HG03342 (cell line): Measurements from ENCODE around the gene PDGFRA.
A peak's percentile ranks its signal among the peaks of the same experiment; 100 is the strongest.

Experiments
- ATAC-seq: cut with Tn5 transposase; IDR thresholded peaks from one replicate; pipeline ENCODE4 v1.9.1; 2021; ENCODE audit warnings: mild to moderate bottlenecking, moderate library complexity; ENCODE audit not compliant: unreplicated experiment

The PDGFRA gene

DNA sequence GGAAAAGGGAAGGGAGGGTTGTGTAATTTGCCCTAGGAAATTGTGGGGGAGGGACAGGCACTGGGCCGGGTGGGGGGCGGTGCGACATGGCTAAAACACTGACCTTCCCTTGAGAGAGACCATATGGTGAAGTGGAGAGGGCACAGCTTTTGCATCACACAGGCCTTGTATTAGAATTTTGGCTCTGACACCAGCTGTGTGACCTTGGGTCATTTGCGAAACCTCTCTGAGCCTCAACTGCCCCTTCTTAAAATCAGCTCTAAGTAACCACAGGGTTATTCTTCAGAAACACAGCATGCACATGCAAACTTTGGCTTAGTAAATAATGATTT, 25.8 kb downstream of the PDGFRA start:
- no peak for ATAC-seq

- no peak for ATAC-seq
These were observed 26.8 kb downstream of the PDGFRA start for GRCh38 chr4:54255881-54256280.

GRCh38 chr4:54256491-54257486, 27.7 kb downstream of the PDGFRA start:
- ATAC-seq: no peak

DNA sequence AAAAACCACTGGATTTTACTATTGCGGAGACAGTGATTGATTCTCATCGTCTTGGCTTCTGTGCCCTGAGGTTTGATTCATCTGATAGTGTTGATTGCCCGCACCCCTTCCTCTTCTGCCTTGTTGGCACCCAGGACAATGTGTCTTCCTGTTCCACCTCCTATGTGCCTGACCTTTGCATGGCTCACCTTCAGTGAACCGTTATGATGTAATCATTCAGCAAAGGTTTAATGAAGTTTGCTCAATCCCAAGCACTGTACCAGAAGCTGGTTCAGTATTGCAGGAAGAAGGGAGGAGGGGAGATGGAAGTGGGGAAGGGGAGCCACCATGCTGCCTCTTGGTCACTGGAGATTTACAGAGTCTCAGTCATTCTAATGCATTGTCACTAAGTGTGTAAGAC, 36.3 kb downstream of the PDGFRA start:
- no peak for ATAC-seq

DNA sequence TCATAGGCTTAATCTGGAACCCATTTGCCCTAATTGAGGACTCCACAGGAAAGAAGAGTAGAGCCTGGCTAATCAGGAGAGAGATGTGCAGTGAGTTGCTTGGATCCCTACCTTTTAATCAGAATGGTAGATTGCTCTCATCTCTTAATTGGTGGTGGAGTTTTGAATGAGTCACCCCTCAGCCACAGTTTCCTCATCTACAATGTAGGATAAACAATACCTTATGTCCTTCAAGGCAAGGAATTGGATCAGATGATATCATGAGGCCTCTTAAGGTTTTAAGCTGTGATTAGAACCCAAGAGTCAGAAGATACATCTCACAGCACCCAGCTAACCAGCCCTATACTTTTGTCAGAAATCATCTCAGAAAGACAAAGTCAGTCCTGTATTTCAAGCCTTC, 39.1 kb downstream of the PDGFRA start:
- ATAC-seq: no peak

GRCh38 chr4:54271464-54271863, 42.4 kb downstream of the PDGFRA start:
- ATAC-seq: no peak

- no peak for ATAC-seq
These were observed 43.0 kb downstream of the PDGFRA start for GRCh38 chr4:54272051-54272450.

- no peak for ATAC-seq
These were observed 45.2 kb downstream of the PDGFRA start for GRCh38 chr4:54274264-54274663.

DNA sequence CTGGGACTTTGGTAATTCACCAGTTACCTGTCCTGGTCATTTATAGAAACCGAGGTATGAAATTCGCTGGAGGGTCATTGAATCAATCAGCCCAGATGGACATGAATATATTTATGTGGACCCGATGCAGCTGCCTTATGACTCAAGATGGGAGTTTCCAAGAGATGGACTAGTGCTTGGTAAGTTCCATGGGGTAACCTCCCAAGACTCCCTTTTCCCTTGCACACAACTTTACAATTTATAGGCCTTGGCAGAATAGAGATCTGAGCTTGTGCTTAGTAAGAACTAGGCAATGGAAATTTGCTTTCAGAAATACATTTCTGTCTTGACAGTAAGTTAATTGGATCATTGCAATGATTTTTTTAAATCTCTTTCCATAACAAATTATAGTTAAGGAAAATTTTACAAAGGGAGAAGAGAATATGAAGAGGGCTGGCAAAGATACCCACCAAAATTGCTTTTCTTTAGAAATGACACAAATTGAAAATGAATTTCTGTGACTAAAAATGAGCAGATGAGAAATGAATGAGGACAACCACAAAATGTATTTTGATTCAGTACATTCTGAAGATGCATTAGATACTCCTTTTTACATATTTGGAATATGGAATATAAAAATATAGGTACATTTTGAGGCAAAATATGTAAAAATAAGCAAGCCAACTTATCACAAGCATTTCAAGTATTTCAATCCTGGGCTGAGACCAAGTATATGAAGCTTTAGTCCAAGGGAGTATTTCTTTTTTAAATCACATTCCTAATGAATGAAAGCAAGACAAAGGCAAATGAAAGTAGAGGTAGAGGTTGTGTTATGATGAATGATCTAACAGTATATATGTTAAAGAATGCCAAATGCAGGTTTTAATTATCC, 45.9 kb downstream of the PDGFRA start:
- ATAC-seq: no peak

GRCh38 chr4:54276641-54277430, 47.7 kb downstream of the PDGFRA start:
- peak; percentile 13 for ATAC-seq

DNA sequence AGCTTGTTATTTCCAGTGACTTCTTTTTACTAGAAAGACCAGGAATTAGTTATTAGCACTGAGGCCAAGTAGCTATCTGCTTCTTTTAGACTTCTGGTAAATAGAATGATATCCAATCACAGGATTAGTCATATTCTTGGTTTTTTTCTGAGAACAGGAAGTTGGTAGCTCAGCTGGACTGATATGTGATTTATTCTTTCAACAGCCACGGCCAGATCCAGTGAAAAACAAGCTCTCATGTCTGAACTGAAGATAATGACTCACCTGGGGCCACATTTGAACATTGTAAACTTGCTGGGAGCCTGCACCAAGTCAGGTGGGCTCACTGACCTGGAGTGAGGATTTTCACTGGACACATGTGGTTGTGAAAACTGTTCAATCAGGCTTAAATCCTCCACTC, 48.6 kb downstream of the PDGFRA start:
- ATAC-seq: peak; percentile 61

- ATAC-seq: no peak
These were observed 49.1 kb downstream of the PDGFRA start for GRCh38 chr4:54278216-54278615.

DNA sequence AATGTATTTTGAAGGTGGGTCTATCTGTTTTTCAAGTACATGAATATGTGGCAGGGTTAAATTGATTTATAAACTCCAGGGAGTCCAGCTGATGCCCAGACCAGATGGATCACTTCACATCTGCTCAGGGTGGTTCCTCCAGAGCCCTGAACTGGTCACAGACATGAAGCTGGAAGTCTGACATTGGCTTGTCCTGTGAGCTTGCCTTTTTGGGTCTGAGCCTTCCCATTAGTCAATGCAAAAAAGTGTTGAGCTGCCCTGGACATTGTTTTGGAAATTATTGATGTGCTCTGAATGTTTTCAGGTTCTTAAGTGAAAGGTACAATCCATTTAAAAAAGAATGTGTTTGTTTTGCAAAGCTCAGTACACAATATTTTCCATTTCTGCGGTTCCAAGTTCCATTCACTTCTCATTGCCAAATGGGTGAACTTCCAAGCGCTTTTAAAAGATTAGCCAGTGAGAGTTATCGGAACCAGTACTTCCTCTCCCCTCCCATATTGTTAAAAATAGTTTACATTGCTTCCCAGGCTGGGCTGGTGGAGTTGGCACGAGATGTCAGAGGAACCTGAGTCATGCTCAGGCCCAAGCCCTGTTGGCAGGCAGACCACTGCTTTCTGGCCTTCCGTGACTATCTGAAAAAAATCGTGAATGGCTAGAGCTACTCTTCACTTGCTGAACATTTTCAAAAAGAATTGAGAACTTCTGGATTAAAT, 52.1 kb downstream of the PDGFRA start:
- ATAC-seq: no peak

DNA sequence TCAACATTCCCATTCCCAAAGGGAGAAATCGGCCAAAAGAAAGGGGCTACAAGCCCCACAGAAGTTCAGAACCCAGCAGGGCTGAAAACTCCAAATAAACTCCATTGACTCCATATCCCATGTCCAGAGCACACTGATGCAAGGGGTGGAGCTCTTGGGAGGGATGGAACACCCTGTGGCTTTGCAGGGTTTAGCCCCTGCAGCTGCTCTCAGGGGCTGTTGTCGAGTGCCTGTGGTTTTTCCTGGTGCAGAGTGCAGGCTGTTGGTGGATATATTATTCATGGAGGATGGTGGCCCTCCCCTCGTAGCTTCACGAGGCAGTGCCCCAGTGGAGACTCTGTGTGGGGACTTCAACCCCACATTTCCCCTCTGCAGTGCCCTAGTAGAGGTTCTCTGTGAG, 53.7 kb downstream of the PDGFRA start:
- no peak for ATAC-seq

DNA sequence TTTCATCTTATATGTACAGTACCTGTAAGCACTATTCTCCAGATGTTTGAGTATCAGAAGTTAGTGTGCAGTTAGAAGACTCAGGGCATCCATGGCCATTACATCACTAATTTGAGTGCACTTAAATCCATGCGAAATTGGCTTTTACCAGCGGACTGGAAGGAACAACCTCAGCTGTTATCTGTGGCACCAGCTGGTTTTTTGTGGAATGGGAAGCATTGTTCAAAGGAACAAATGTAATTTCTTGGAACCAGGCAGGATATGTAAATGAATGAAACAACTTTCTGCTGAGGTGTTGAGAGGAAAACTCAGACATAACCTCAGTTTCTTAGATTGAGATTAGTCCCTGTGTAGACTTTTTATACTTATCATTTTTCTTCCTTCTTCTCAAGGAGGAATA, 60.2 kb downstream of the PDGFRA start:
- no peak for ATAC-seq

DNA sequence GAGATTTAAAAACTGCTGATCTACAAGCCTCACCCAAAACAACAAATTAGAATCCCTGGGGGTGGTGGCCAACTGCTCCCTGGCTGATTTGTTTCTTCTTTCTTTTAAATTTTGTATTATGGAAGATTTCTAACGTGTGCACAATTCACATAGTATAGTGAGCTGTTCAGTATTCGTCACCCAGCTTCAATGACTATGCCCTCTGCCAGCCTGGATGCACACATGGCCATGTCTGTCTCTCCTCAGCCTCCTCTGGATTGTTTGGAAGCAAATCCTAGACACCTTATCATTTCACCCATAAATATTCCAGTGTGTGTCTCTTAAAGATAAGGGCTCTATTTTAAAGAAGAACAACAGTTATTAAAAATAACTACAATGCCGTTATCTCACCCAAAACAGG, 61.9 kb downstream of the PDGFRA start:
- ATAC-seq: no peak

DNA sequence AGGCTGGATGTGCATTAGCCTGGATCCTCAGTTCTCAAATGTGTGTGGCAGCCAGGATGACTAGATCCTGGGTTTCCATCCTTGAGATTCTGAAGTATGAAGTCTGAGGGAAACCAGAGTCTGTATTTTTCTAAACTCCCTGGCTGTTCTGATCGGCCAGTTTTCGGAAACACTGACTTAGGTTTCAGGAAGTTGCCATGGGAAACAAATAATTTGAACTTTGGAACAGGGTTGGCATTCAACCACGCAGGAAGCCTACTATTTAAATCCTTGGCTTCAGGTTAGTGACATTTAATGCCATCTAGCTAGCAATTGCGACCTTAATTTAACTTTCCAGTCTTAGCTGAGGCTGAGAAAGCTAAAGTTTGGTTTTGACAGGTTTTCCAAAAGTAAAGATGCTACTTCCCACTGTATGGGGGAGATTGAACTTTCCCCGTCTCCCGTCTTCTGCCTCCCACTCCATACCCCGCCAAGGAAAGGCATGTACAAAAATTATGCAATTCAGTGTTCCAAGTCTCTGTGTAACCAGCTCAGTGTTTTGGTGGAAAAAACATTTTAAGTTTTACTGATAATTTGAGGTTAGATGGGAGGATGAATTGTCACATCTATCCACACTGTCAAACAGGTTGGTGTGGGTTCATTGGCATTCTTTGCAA, 67.6 kb downstream of the PDGFRA start:
- ATAC-seq: no peak

- no peak for ATAC-seq
These were observed 79.0 kb downstream of the PDGFRA start for GRCh38 chr4:54308110-54308509.

- peak; percentile 97 for ATAC-seq
These were observed 86.8 kb downstream of the PDGFRA start for GRCh38 chr4:54315561-54316538.
